ENCODE results near the gene VIPR1.

DNA sequence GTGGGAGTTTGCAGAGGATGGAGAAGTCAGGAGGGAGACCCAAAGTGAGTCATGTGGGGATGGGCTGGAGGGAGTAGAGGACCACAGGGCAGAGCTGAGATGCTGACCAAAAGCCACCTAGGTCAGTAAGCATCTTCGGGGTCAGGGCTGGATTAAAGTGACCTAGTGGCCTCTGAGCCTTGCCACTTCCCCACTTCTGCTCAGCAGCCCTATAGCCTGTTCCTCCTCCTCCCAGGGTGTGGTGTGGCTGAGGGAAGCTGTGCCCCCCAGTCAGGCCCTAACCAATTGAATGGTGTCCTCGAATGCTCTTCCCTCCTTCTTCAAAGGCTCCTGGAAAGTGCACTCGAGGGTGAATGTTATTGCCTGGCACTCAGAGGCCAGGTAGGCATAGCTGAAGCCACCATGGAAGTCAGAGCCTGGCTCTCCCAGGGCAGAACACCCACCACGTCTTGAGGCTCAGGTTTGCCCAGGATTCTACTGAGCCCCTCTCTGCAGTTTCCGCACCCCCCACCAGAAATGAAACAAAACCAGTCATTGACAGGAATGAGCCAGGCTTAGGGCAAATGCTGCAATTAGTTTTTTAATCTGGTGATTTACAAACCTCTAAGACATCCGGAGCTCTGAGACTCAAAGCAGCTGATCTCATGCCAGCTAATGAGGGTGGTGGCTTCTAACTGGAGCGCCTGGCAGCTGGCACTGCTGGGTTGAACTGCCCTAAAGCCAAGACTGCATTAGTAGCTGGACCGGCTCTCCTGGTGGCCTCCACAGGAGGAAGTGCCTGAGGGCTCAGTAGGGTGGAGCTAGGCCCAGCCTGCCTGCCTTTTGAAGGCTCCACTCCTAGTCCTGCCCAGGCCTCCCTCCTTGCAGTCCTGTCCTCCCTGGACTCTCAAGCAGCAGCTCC, 26.0 kb upstream of the VIPR1 start:
- TF ChIP-seq POLR2AphosphoS5 (IDR thresholded peaks at IDR 0.05) (no peak), POLR2A (IDR thresholded peaks at IDR 0.05; ENCODE audit: low read depth) (no peak)
- TF ChIP-seq, protein P1, sequence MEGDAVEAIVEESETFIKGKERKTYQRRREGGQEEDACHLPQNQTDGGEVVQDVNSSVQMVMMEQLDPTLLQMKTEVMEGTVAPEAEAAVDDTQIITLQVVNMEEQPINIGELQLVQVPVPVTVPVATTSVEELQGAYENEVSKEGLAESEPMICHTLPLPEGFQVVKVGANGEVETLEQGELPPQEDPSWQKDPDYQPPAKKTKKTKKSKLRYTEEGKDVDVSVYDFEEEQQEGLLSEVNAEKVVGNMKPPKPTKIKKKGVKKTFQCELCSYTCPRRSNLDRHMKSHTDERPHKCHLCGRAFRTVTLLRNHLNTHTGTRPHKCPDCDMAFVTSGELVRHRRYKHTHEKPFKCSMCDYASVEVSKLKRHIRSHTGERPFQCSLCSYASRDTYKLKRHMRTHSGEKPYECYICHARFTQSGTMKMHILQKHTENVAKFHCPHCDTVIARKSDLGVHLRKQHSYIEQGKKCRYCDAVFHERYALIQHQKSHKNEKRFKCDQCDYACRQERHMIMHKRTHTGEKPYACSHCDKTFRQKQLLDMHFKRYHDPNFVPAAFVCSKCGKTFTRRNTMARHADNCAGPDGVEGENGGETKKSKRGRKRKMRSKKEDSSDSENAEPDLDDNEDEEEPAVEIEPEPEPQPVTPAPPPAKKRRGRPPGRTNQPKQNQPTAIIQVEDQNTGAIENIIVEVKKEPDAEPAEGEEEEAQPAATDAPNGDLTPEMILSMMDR (IDR thresholded peaks at IDR 0.05): no peak
